Astrocyte (in vitro differentiated cells and primary cell): ENCODE data around the gene KRT6B. TPM values are rescaled to one million over a fixed set of nuclear protein-coding genes. Genes with fewer than 3 reads are reported as not detected.

Experiments used
- DNase-seq: peaks from one replicate; pipeline ENCODE4 v3.0.0-alpha.2; 2010; ENCODE audit warnings: low read depth
- FAIRE-seq: peaks from 2 replicates; lab custom pipeline; 2011; peaks lifted over from hg19 to GRCh38; lab: Jason Lieb, UNC
- H2AFZ ChIP-seq: 2 replicates; pipeline ENCODE4 v1.6.0; 2012; ENCODE audit warnings: low read depth, low read length, inconsistent platforms
- H3K27ac ChIP-seq: 2 replicates; pipeline ENCODE4 v1.5.1; 2011; ENCODE audit warnings: low read depth, low read length, inconsistent platforms
- H3K27me3 ChIP-seq: 2 replicates; pipeline ENCODE4 v1.6.0; 2011; ENCODE audit warnings: low read length, inconsistent platforms; ENCODE audit not compliant: insufficient read depth
- H3K36me3 ChIP-seq: 2 replicates; pipeline ENCODE4 v1.5.1; 2011; ENCODE audit warnings: low read length, inconsistent platforms; ENCODE audit not compliant: insufficient read depth
- H3K4me1 ChIP-seq: 2 replicates; pipeline ENCODE4 v1.5.1; 2011; ENCODE audit warnings: low read length, inconsistent platforms; ENCODE audit not compliant: insufficient read depth
- H3K4me2 ChIP-seq: 2 replicates; pipeline ENCODE4 v1.6.0; 2012; ENCODE audit warnings: low read length, inconsistent platforms
- H3K4me3 ChIP-seq: 2 replicates; pipeline ENCODE4 v1.5.1; 2011; ENCODE audit warnings: low read depth, mild to moderate bottlenecking, low read length, inconsistent platforms; ENCODE audit not compliant: insufficient read depth
- H3K79me2 ChIP-seq: 2 replicates; pipeline ENCODE4 v1.6.0; 2012; ENCODE audit warnings: mild to moderate bottlenecking, low read length, inconsistent platforms; ENCODE audit not compliant: insufficient read depth
- H3K9ac ChIP-seq: 2 replicates; pipeline ENCODE4 v1.6.0; 2012; ENCODE audit warnings: mild to moderate bottlenecking, low read length, inconsistent platforms
- H3K9me3 ChIP-seq: 2 replicates; pipeline ENCODE4 v1.5.1; 2012; ENCODE audit warnings: low read depth, mild to moderate bottlenecking, low read length, inconsistent platforms; ENCODE audit not compliant: insufficient read depth
- H4K20me1 ChIP-seq: 2 replicates; pipeline ENCODE4 v1.6.0; 2012; ENCODE audit warnings: low read length, inconsistent platforms; ENCODE audit not compliant: insufficient read depth
- H3K27ac Mint-ChIP-seq: one replicate; pipeline ENCODE4 v1.8.0; 2021; ENCODE audit warnings: mild to moderate bottlenecking, mixed read lengths; ENCODE audit not compliant: unreplicated experiment
- H3K27me3 Mint-ChIP-seq: one replicate; pipeline ENCODE4 v1.8.0; 2021; ENCODE audit warnings: low read depth, mixed read lengths; ENCODE audit not compliant: unreplicated experiment
- H3K36me3 Mint-ChIP-seq: one replicate; pipeline ENCODE4 v1.8.0; 2021; ENCODE audit warnings: low read depth, mixed read lengths; ENCODE audit not compliant: unreplicated experiment
- H3K4me1 Mint-ChIP-seq: one replicate; pipeline ENCODE4 v1.8.0; 2021; ENCODE audit warnings: low read depth, mixed read lengths; ENCODE audit not compliant: unreplicated experiment
- H3K4me3 Mint-ChIP-seq: one replicate; pipeline ENCODE4 v1.8.0; 2021; ENCODE audit warnings: mild to moderate bottlenecking, moderate library complexity, mixed read lengths; ENCODE audit not compliant: unreplicated experiment
- H3K9me3 Mint-ChIP-seq: one replicate; pipeline ENCODE4 v1.8.0; 2021; ENCODE audit warnings: mild to moderate bottlenecking, mixed read lengths; ENCODE audit not compliant: unreplicated experiment
- CTCF ChIP-seq: IDR thresholded peaks from 2 replicates; pipeline ENCODE4 v1.5.1; 2011; ENCODE audit warnings: low read depth, mild to moderate bottlenecking, inconsistent platforms, low read length, moderate library complexity; ENCODE audit not compliant: insufficient read depth
- EZH2 ChIP-seq: IDR thresholded peaks from 2 replicates; pipeline ENCODE4 v1.6.1; 2012; ENCODE audit warnings: mild to moderate bottlenecking, low read length, inconsistent platforms; ENCODE audit not compliant: insufficient read depth
- total RNA-seq: library from RNA; stranded (reverse); gene quantifications from 2 replicates; pipeline ENCODE4 v1.2.1, GENCODE V29; 2021

The KRT6B gene
- total RNA-seq, 1 donor from 2014 or later, result not detected

- no peak for DNase-seq
- Histone ChIP-seq H3K4me3 (no peak overlapping the region), H4K20me1 (no peaks in the 10 kb centered on the region), H3K79me2 (no peaks in the 10 kb centered on the region), H3K36me3 (no peaks in the 10 kb centered on the region), H3K9me3 (no peaks in the 10 kb centered on the region), H3K4me2 (no peak overlapping the region), H3K9ac (no peak overlapping the region), H2AFZ (no peak overlapping the region), H3K4me1 (no peaks in the 10 kb centered on the region), H3K27me3 (peaks cover 2% of the 10 kb centered on the region), H3K27ac (no peak overlapping the region)
- FAIRE-seq, result no peak
- Mint-ChIP-seq H3K27me3 (no peaks in the 10 kb centered on the region), H3K4me3 (no peak overlapping the region), H3K4me1 (no peaks in the 10 kb centered on the region), H3K36me3 (no peaks in the 10 kb centered on the region), H3K9me3 (peaks cover 8% of the 10 kb centered on the region), H3K27ac (no peak overlapping the region)
- TF ChIP-seq CTCF (no peak), EZH2 (no peak)
Observed at GRCh38 chr12:52477651-52478050, 25.7 kb upstream of the KRT6B start.

GRCh38 chr12:52474212-52474611, 22.3 kb upstream of the KRT6B start:
- H4K20me1 ChIP-seq, result no peaks in the 10 kb centered on the region
- no peaks in the 10 kb centered on the region for H3K36me3 ChIP-seq
- Mint-ChIP-seq H3K4me3 (no peak overlapping the region), H3K9me3 (peaks cover 4% of the 10 kb centered on the region), H3K36me3 (no peaks in the 10 kb centered on the region), H3K4me1 (no peaks in the 10 kb centered on the region), H3K27ac (no peak overlapping the region), H3K27me3 (peaks cover 10% of the 10 kb centered on the region)
- no peaks in the 10 kb centered on the region for H3K4me1 ChIP-seq
- FAIRE-seq (no peak), DNase-seq (no peak)
- H3K9ac ChIP-seq, result no peak overlapping the region
- TF ChIP-seq EZH2, result no peak
- no peak for TF ChIP-seq CTCF
- peaks cover 2% of the 10 kb centered on the region for H3K27me3 ChIP-seq
- H3K4me2 ChIP-seq, result no peak overlapping the region
- H3K9me3 ChIP-seq, result no peaks in the 10 kb centered on the region
- H3K79me2 ChIP-seq, result no peaks in the 10 kb centered on the region
- no peak overlapping the region for H2AFZ ChIP-seq
- no peak overlapping the region for H3K4me3 ChIP-seq
- no peak overlapping the region for H3K27ac ChIP-seq

GRCh38 chr12:52473768-52474167, 21.8 kb upstream of the KRT6B start, which contains the start of gene KRT6C:
KRT6C (minus strand) TSS chr12:52473805; CDS start chr12:52473737, 68 bp downstream.
- Mint-ChIP-seq H3K27ac (no peak within 1 kb of the TSS), H3K4me3 (no peak within 1 kb of the TSS), H3K36me3 (no peaks in the 10 kb centered on the region), H3K27me3 (peaks cover 11% of the 10 kb centered on the region), H3K9me3 (peaks cover 4% of the 10 kb centered on the region), H3K4me1 (no peaks in the 10 kb centered on the region)
- no peak for DNase-seq
- Histone ChIP-seq H2AFZ (no peak within 1 kb of the TSS), H3K4me2 (no peak within 1 kb of the TSS), H3K4me3 (no peak within 1 kb of the TSS), H3K79me2 (no peaks in the 10 kb centered on the region), H4K20me1 (no peaks in the 10 kb centered on the region), H3K36me3 (no peaks in the 10 kb centered on the region), H3K27ac (no peak within 1 kb of the TSS), H3K4me1 (no peaks in the 10 kb centered on the region), H3K9ac (no peak within 1 kb of the TSS), H3K9me3 (no peaks in the 10 kb centered on the region), H3K27me3 (peaks cover 2% of the 10 kb centered on the region)
- TF ChIP-seq EZH2 (no peak), CTCF (no peak)
- no peak for FAIRE-seq
